ENCODE results near the gene BFSP2.

The BFSP2 gene

DNA sequence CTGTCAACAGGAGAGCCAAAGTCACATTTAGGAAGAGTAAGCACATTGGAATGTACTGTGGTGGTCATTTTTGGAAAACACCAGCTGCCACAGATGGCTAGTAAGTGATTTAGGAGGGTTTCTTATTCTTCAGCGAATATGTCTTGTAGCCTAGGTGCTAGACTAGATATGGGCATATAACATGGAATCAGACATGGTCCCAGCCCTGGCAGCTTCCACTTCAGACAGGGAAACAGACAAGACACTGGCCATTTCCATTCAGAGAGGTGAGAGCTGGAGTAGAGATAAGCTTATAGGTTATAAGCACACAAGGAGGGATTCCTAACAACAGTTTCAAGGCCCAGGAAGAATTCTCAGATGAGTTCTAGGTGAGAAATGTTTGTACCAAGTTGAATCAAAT, 28.2 kb upstream of the BFSP2 start:
- H3K27ac ChIP-seq (ENCODE audit: low read depth, low read length) = no peak overlapping the region
- no peak overlapping the region for H3K4me3 ChIP-seq (ENCODE audit: low read length)
- no peaks in the 10 kb centered on the region for H3K27me3 ChIP-seq (ENCODE audit: control insufficient read depth, low read length)
- TF ChIP-seq, protein P1, sequence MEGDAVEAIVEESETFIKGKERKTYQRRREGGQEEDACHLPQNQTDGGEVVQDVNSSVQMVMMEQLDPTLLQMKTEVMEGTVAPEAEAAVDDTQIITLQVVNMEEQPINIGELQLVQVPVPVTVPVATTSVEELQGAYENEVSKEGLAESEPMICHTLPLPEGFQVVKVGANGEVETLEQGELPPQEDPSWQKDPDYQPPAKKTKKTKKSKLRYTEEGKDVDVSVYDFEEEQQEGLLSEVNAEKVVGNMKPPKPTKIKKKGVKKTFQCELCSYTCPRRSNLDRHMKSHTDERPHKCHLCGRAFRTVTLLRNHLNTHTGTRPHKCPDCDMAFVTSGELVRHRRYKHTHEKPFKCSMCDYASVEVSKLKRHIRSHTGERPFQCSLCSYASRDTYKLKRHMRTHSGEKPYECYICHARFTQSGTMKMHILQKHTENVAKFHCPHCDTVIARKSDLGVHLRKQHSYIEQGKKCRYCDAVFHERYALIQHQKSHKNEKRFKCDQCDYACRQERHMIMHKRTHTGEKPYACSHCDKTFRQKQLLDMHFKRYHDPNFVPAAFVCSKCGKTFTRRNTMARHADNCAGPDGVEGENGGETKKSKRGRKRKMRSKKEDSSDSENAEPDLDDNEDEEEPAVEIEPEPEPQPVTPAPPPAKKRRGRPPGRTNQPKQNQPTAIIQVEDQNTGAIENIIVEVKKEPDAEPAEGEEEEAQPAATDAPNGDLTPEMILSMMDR (IDR thresholded peaks at IDR 0.05; ENCODE audit: low read depth, low read length, poor library complexity, severe bottlenecking) = no peak
- TF ChIP-seq EZH2phosphoT487 (IDR thresholded peaks at IDR 0.05; ENCODE audit: borderline replicate concordance, low read length) = no peak
- H3K9me3 ChIP-seq (ENCODE audit: control insufficient read depth, insufficient read depth, low read length) = no peaks in the 10 kb centered on the region
- H3K4me2 ChIP-seq (ENCODE audit: low read length) = no peak overlapping the region
- H4K20me1 ChIP-seq (ENCODE audit: control insufficient read depth, insufficient read depth, low read depth, low read length) = no peaks in the 10 kb centered on the region
- no peaks in the 10 kb centered on the region for H3K9me2 ChIP-seq (replicated peaks; ENCODE audit: control insufficient read depth, low read length)
- no peaks in the 10 kb centered on the region for H3F3A ChIP-seq (ENCODE audit: control insufficient read depth, insufficient read depth)
- H3K4me1 ChIP-seq (ENCODE audit: control insufficient read depth, low read length) = peaks cover 6% of the 10 kb centered on the region; the same call in 1 of the 2 replicates
- no peaks in the 10 kb centered on the region for H3K79me2 ChIP-seq (ENCODE audit: control insufficient read depth, low read length)
- no peaks in the 10 kb centered on the region for H3K36me3 ChIP-seq (ENCODE audit: control insufficient read depth, low read length)

DNA sequence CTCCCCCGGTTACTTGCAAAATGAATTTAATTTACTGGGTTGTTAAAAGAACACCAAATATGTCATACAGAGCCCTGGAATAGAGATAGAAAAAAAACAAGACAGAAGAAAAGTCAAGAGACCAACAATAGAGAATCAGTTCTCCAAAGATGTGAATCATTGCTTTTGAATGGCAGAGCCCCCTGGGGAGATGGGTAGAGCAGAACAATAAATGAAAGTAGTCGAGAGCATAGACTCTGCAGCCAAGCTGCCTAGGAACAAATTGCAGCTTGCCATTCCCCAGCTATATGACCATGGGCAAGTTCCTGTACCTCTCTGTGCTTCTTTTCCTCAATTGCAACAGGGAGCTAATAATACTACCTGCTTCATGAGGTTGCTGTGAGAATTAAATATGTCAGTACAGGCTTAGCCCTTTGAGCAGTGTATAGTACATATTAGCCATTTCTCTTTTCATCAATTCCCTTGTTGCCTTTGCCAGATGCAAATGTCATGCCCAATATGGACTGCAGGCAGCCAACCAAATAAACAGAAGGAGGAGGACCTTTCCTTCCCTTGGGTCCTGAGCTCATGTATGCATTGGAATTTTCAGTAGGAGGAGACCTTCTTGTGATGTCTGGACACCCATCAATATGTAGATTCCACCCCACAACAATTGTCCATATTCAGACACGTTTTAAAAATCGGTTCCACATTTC, 25.0 kb upstream of the BFSP2 start:
- H3K4me3 ChIP-seq (ENCODE audit: low read length) = no peak overlapping the region
- H3K9me2 ChIP-seq (replicated peaks; ENCODE audit: control insufficient read depth, low read length) = no peaks in the 10 kb centered on the region
- no peaks in the 10 kb centered on the region for H3K36me3 ChIP-seq (ENCODE audit: control insufficient read depth, low read length)
- H3K27me3 ChIP-seq (ENCODE audit: control insufficient read depth, low read length) = no peaks in the 10 kb centered on the region
- TF ChIP-seq EZH2phosphoT487 (IDR thresholded peaks at IDR 0.05; ENCODE audit: borderline replicate concordance, low read length) = no peak
- TF ChIP-seq, protein P1 (IDR thresholded peaks at IDR 0.05; ENCODE audit: low read depth, low read length, poor library complexity, severe bottlenecking) = no peak
- no peaks in the 10 kb centered on the region for H3K79me2 ChIP-seq (ENCODE audit: control insufficient read depth, low read length)
- peaks cover 6% of the 10 kb centered on the region; the same call in 1 of the 2 replicates for H3K4me1 ChIP-seq (ENCODE audit: control insufficient read depth, low read length)
- no peaks in the 10 kb centered on the region for H3K9me3 ChIP-seq (ENCODE audit: control insufficient read depth, insufficient read depth, low read length)
- H3F3A ChIP-seq (ENCODE audit: control insufficient read depth, insufficient read depth) = no peaks in the 10 kb centered on the region
- H3K4me2 ChIP-seq (ENCODE audit: low read length) = no peak overlapping the region
- H4K20me1 ChIP-seq (ENCODE audit: control insufficient read depth, insufficient read depth, low read depth, low read length) = no peaks in the 10 kb centered on the region
- H3K27ac ChIP-seq (ENCODE audit: low read depth, low read length) = no peak overlapping the region

DNA sequence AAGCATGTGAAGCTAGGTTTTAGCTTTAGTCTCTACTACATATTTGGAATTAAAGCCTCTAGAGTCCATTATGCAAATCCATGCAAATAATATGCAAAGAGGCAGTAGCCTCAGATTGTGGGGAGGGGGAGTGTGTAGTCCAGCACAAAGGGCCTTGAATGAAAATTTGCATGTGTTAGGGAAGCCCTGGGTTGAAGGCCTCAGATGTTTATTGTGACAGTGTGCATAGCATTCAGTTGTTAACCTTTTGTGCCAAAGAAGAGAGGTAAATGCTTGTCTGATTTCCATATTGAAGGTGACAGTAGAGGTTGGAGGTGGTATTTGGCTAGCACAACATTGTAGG, 24.5 kb upstream of the BFSP2 start:
- Histone ChIP-seq H3K79me2 (ENCODE audit: control insufficient read depth, low read length) (no peaks in the 10 kb centered on the region), H3F3A (ENCODE audit: control insufficient read depth, insufficient read depth) (no peaks in the 10 kb centered on the region)

More for the DNA sequence above, 24.5 kb upstream of the BFSP2 start:
- Histone ChIP-seq H3K4me2 (ENCODE audit: low read length) (no peak overlapping the region), H3K9me2 (replicated peaks; ENCODE audit: control insufficient read depth, low read length) (no peaks in the 10 kb centered on the region), H3K4me3 (ENCODE audit: low read length) (no peak overlapping the region), H3K27ac (ENCODE audit: low read depth, low read length) (no peak overlapping the region), H4K20me1 (ENCODE audit: control insufficient read depth, insufficient read depth, low read depth, low read length) (no peaks in the 10 kb centered on the region), H3K9me3 (ENCODE audit: control insufficient read depth, insufficient read depth, low read length) (no peaks in the 10 kb centered on the region), H3K4me1 (ENCODE audit: control insufficient read depth, low read length) (peaks cover 6% of the 10 kb centered on the region; the same call in 1 of the 2 replicates), H3K27me3 (ENCODE audit: control insufficient read depth, low read length) (no peaks in the 10 kb centered on the region), H3K36me3 (ENCODE audit: control insufficient read depth, low read length) (no peaks in the 10 kb centered on the region)
- TF ChIP-seq, protein P1 (IDR thresholded peaks at IDR 0.05; ENCODE audit: low read depth, low read length, poor library complexity, severe bottlenecking) = no peak
- no peak for TF ChIP-seq EZH2phosphoT487 (IDR thresholded peaks at IDR 0.05; ENCODE audit: borderline replicate concordance, low read length)
